Measurements from ENCODE around the gene KCNT1.

- no peak for TF ChIP-seq CTCF (IDR thresholded peaks at IDR 0.05; ENCODE audit: low read depth, low read length, poor library complexity, severe bottlenecking)
- no peak for TF ChIP-seq EZH2phosphoT487 (IDR thresholded peaks at IDR 0.05; ENCODE audit: borderline replicate concordance, low read length)
Measured at GRCh38 chr9:135835131-135835530, 133.1 kb downstream of the KCNT1 start.

All from DOHH2 (cell line).